NOMO-1 treated with dmso at 0.1 percent for 144 hours (cell line): ENCODE measurements around the gene OTOP2.

Experiments used
- DNase-seq: peaks from one replicate; lab custom pipeline; 2025; ENCODE audit not compliant: unreplicated experiment; lab: John Stamatoyannopoulos, UW

OTOP2 gene

GRCh38 chr17:74950207-74950606, 26.1 kb downstream of the OTOP2 start:
- DNase-seq: no peak

DNA sequence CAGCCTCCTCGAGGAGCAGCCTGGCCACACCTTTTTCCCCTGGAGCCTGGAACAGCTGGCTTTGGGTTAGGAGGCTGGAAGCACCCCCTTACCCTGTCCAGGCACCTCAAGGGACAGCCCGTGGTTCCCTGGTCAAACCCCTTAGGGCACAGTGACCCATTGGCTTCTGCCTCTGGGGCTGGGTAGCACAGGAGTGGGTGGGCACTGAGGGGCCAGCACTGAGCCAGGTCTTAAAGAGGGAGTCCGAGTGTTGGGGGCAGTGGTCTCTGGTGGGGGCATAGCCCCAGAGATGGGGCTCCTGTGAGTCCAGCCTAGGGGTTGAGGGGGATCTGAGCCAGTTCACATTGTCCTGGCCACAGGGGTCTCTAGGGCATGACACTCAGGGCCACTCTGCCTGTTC, 27.0 kb downstream of the OTOP2 start:
- DNase-seq: no peak

DNA sequence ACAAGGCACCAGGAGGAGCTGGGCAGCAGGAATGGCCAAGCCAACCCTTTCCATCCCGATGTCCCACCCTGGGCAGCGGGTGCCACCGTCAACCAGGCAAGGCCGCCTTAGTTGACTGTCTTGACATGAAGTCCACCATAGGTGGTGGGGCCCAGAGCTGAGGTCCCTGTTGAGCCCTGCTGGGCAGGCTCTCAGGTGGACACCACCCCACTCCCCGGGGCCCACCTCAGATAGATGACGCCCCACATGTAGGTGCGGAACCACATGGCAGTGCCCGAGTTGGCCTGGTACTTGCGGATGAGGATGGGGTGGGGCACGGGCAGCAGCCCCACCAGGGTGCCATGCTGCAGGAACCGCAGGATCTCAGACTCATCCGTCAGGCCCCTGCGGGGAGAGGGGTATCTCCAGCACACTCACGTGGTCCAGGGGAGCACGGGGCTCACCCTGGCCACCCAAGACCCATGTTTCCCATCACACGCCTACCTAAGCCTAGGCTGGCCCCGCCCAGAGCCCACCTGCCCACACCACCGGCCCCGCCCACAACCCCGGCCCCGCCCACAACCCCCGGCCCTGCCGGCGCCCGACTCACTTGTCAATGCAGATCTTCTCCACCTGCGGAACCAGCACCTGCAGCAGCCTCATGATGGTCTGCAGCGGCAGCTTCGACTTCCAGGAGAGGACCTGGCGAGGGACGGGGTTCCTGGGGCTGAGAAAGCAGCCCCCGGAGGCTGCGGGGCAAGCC, 27.8 kb downstream of the OTOP2 start:
- no peak for DNase-seq

DNA sequence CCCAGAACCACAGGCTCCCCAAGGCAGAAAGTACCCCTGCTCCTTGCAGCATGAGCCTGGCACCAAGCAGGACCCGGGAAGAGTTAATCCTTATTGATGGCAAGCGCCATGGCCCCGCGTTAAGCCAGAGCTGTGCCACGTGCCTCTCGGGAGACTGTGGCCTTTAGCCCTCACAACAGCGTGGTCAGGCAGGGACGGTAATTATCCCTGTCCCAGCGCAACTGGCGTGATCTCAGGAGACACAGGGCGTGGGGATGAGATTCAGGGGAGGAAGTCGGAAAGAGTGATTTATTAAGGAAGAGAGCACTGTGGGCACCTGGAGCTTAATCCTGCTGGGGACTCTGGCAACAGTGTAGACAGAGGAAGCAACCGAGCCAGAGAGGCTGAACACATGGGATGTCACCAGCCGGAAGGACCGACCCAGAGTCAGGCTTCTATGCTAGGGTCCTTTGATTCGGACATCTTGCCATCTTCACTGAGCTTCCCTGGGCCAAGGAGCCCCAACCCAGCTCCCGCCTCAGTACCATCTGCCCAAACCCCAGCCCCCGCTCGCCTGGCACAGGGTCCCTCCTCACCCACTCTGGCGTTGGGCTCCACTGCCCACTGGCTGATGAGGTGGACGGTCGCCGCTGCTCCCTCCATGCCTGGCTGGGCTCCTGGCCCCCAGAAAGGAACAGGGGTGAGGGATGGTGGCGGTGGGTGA, 28.5 kb downstream of the OTOP2 start:
- no peak for DNase-seq

- DNase-seq: no peak
Observed at GRCh38 chr17:74953134-74953687, 29.1 kb downstream of the OTOP2 start.

- DNase-seq: no peak
Observed at GRCh38 chr17:74954115-74954514, 30.0 kb downstream of the OTOP2 start.

GRCh38 chr17:74954665-74955421, 30.8 kb downstream of the OTOP2 start:
- DNase-seq: no peak

- no peak for DNase-seq
Observed at GRCh38 chr17:74956093-74956492, 32.0 kb downstream of the OTOP2 start.

GRCh38 chr17:74957935-74958740, 34.1 kb downstream of the OTOP2 start:
- DNase-seq: no peak

DNA sequence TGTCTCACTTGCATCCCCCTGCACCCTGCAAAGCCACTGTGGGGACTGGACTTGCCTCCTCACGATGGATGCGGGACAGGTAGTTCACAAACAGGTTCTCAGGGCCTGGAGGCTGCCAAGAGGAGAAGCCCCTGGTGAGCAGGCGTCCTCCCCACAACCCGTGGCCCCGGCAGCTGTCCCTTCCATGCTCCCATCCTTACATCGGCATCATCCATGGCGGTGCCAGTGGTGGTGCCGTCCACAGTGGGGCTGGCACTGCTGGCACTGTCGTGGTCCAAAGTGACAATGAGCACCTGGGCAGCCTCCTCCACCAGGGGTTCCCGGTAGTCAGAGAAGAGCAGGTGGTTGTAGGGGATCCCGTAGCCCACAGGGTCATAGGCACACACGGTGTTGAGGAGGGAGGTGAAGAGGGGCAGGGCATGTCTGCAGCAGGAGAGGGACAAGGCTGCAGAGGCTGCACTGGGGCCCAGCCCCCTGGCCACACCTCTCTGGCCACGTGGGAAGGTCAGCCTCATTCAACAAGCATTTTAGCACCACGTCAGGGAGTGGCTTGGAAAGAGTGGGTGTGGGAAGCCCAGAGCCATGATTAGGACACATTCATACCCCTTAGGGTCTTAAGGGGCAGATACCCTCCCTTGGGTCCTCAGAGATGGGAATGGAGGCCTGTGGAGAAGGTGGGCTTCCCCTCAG, 35.9 kb downstream of the OTOP2 start:
- no peak for DNase-seq

- peak; percentile 39 for DNase-seq
Observed at GRCh38 chr17:74960570-74961342, 36.7 kb downstream of the OTOP2 start.

DNA sequence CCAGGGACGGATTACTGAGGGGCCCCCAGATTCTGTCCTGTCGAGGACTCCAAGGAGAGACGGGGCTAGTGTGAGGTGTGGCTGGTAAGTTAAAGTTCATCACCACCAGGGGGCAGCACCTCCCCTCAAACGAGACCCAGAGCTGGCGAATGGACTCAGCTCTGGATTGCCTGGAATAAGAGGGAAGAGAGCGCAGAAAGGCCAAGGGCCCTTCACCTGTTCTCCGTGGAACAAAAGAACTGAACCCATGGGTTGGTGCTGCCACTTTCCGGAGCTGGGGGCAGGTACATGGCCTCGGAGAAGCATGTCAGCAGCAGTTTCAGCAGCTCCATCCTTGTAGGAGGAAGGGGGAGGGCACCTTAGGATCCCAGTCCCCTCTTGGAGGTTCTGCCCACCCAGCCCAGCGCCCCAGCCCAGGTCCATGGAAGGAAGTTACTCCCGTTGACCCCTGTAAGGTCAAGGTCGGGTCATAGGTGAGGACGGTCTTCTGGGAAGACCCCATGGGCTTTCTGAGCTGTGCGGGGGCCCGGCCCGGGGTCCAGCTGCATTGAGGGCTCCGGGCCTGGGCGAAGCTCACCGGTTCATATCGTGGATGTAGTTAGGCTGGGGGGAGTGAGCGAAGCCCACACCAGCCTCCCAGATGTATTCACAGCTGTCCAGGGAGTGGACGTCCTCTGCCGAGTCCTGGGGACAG, 37.7 kb downstream of the OTOP2 start:
- peak; percentile 59 for DNase-seq

DNA sequence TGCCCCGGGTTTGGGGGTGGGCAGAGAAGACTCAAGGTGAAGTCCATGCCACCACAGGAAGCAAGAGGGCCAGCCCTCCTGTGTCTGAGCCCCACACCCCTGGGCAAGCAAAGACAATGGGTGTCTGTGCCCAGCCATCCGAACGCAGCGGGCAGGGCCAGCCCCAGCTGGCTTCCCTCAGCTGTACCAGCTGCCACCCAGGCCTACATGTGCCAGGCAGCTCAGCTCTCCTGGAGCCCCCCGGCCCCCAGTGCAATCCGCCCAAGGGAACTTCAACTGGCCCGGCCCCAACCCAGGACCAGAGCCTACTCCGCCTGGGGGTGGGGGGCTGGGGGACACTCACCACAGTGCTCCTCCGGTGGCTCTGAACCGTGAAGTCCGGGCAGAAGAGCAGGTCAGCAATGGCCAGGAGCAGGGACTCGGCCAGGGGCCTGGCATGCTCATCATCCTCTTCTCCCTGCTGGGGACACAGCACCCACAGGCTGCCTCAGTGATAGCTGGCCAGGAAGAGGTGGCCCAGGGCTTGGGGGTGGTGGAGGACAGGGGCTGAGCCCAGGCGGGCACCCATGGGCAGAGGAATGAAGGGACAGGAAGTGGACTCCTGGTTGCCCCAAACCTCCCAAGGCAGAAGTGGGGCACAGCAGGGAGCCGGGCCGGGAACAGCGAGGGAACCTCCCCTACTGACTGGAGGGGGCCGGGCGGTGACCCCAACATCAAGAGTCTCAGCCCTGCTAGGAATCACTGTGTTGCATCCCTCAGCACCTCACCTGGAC, 38.7 kb downstream of the OTOP2 start:
- no peak for DNase-seq

DNA sequence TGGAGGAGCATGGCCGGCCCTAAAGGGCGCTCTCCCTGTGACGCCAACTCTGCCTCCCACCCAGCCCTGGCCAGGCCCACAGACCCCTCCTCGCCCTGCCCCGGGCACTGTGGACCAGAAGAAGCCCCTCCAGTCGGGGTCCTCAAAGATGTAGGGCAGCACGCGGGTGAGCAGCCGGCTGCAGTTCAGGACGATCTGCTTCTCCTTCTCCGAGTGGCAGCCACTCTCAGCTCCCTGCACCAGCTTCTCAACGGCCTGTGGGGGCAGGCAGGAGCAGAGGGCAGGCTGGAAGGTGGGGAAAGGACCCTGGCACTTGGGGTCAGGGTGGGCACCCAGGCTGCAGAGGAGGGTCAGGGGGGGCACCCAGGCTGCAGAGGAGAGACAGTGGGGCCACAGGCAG, 39.6 kb downstream of the OTOP2 start:
- DNase-seq: no peak

- no peak for DNase-seq
Observed at GRCh38 chr17:74964246-74964761, 40.2 kb downstream of the OTOP2 start.

DNA sequence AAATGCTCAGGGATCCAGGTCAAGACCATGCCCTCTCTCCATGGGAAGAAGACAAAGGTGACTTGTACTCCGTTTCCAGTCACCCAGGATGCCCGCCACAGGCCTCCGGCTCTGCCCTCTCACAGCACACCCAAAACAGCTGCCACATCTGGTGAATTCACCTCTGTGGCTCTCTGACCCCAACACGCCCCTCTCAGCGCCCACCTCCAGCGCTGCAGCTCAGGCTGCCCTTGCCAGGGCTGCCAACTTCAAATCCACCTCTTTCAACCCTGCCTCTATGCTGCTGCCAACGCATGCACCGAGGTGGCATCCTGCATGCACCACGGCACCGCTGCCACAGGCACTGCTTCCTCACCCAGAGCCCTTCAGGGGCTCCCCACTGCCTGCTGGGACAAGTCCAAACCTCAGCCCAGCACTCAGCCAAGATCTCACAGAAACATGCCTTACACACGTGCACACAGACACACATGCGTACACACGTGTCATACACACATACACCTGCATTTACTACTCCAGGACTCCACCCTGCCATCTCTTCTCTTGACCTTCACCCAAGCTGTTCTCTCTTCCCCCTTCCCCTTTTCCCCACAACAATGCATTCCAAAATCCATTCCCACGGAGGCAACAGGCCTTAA, 41.0 kb downstream of the OTOP2 start:
- DNase-seq: no peak

DNA sequence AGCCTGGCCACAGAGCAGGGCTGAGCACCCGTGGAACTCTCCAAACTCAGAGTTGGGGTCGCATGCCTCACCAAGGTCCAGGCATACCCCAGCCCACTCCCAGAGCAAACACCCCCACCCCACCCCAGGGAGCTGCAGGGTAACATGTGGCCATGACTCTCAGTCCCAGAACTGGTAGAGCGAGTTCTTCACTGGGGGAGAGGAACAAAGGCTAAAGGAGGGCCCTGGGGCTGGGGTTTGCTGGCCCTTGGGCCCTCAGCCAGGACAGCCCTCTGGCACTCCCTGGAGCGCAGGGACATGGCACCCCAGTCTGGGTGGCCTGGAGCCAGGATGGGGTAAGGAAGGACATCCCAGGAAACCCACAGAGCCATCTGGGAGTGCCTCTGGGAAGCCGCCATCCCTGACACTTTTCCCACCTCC, 44.3 kb downstream of the OTOP2 start:
- no peak for DNase-seq
